ENCODE results near the gene GRIK3.

DNA sequence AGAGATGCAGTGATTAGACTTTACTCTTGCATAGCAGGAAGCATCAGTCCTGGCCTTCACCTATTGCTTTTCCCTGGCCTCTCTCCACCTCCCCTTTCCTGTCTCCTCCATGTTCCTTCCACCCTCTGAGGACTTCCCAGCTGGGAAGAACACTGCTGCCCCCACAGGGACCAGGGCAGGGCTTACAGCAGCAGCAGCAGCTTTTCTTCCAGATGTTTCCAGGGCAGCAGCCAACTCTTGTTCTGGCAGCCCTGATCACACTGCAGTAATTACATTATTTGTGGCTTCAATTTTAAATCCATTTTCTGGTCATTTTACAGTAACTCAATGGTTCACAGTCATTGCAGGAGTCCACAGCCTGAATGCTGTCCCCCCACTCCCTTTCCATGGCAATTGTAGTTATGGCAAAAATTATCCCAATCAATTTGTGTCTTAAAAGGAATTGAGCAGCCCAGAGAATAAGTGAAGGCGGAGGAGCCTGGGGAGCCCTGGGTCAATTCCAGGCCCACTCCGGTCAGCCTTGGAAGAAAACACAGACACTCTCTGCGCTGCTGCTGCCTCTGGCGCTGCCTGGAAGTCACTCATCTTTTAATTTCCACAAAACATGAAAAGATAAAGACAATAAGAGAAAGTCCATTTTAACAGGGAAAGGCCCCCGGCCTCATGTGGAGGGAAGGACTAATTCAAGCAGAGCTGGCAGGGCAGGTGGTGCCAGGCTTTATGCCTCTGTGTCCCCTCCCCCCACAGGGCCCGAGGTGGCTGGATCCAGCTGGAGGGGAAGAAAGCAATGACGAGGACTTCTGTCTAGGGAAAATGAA, 148.6 kb downstream of the GRIK3 start:
- TF ChIP-seq CTCF (IDR thresholded peaks at IDR 0.05): no peak
- no peak for TF ChIP-seq ZFX (IDR thresholded peaks at IDR 0.05; ENCODE audit: borderline replicate concordance)

All from 22Rv1 (cell line).